Measurements from ENCODE around the gene MEF2D.

Gene MEF2D

DNA sequence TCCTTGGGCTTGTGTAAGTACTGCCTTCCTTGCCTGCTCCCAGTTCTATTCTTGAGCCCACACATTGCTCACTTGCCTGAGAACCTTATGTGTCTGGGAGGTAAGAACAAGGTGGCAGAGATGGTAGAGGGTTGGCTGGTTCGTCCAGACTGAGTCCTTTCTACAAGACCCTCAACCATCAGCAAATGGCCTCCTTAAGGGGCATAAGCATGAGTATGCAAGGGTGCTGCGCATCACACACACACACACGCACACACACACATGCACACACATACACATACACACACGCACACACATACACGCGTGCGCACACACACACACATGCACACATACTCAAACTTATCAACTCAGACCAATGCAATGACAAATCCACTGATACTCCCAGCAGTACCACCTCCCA is 74.6 kb downstream of the MEF2D start:
- no peak for DNase-seq (ENCODE audit: low spot score)

DNA sequence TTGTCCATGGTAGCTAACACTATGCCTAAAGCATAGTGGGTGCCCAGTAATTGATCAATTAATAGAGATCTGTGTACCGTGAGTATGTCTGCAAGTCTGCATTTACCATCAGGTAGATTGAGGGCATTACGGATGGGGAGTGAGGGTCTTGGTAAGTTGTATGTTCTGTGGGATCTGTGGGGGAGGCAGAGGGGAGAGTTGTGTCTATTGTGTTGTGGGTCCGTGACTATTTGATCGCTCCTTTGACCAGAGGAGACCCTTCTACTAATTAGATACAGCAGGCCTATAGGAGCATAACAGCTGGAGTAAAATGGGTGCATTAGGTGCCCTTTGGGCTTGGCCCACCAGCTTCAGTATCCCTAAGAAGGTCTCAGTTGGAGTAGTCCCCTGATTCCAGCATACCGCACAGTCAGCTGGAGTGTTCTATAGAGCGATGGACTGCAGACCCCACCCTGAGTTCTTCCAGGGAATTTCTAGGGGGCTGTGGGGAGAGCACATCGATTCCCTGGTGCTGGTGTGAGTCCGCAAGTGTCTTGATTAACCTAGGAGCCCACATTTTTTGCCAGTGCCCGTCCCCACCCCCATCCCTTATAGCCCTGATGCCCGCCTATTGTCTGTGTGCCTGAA is 75.7 kb downstream of the MEF2D start:
- no peak for DNase-seq (ENCODE audit: low spot score)

DNA sequence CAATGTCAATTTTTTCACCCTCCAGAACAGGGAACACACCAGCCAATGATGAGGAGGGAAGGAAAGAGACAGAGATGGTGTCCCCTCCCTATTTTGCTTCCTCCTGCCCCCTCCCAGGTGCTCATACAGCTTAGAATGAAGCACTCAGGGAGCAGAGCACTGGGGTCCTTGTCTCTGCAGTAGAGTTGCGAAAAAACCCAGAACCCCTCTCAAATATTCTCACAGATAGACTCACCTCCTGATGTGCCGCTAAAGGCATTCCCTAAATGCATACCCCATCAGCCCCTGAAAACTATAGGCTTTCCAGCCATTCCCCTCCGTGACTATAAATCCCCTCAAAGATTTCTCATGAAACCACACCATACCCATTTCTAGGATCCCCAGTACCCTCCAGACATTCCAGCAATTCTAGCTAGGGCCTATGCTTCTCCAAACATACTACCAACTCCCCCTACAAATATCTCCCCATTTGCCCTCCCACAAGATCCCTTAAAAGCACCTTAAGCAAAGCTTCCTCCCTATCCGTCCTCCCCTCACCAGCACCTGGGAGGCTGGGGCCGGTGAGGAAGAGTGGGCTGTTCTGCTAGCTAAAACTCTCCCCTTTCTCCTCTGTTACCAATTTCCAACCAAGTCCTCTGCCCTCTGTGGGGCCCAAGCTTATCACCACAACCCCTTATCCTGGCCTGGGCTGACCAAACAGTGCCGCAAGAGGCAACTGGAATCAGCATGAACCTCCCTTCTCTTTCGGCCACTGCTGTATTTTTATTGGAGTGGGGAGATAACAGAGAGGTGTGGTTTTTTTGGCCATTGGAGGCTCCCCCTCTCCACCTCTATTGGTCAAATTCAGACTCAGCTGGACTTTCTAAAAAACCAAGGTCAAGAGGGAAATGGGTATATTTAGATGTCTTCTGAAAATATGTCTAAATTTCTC is 76.9 kb downstream of the MEF2D start:
- no peak for DNase-seq (ENCODE audit: low spot score)

DNA sequence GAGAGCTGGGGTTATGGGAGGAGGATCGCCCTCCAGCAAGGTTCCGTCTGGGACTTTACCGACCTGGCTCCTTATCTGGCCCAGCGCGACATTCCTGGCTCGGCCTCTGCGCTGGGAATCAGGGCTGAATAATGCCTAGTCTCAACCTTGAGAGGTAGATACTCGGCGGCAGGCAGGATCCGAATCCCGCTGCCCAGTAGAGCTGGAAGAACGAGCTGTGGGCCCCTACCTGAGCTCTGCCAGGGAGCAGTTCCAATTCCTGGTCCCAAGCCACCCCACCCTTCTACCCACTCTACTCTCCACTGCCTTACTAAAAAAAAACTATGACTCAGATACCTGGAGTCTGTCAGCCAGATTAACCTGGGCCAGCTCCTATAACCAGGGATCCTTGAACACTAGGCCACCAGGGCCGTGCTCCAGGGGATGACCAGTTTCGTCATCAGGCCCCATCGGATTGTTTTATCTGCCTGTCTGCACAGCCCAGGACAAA is 77.9 kb downstream of the MEF2D start:
- no peak for DNase-seq (ENCODE audit: low spot score)

DNA sequence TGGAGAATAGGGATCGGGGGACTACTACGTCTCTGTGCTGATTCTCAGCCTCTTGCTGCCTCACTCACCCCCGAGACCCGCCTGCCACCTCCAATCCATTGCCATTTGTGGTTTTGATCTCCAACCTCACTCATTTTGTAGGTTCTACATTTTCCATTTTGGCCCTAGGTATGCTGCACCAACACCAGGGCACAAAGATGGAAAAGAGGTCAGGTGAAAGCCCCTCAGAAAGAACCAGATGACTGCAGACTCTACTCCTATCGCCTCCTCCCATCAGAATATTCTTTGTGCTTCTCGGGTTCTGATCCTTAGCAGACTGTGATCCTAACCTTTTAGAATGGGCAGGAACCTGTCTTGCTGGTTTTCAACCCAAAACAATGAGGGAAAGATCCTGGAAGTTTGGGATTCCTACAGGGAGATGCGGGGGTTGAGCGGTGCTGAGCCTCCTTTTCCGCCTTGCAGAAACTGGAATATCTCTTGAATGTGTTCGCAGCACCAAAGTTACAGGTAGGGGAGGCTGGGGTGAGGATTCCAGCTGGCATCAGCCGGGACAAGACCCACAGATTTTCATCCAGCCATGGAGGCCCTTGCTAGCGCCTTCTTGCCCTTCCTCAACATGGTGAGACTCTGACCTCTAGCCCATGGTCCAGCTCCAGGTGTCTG is 78.5 kb downstream of the MEF2D start:
- no peak for DNase-seq (ENCODE audit: low spot score)

DNA sequence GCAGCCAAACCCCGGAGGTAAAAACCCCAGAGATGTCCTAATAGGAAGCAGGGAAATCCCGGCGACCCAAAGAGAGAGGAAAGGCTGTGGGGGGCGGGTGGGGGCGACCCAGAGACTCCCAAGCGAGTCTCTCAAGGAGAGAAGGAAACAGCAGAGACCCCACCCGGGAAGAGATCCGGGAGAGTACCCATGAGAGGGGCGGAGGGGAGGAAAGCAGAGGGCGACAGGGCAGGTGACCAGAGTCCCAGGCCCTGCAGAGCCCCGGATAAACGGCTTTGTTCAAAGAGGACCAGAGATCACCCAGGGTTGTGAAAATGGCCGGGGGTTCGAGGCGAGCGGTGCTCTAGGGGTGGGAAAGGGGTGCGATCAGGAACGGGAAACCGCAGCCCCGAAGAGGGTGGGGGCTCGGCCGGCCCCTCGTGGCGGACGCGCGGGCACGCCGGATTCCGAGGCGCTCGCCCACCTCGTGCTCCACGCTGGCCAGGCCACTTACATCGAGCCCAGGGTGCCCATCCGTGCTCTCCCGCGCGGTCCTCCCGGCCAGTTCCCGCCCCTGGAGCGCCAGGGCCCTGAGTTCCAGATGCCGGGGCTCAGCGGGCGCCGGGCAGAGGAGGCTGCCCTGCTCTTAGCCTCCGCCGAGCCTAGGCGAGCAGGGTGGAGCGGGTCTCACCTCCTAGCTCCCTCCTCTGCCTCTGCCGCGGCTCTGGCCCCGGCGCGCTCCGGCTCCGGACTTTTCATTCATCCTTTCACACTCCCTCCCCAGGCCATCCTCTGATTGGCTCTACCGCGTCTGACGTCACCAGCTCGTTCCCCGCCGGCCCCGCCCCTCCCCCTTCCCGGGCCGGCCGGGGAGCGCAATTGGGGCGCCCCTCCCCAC is 79.3 kb downstream of the MEF2D start:
- DNase-seq (ENCODE audit: low spot score) = peak; percentile 25

DNA sequence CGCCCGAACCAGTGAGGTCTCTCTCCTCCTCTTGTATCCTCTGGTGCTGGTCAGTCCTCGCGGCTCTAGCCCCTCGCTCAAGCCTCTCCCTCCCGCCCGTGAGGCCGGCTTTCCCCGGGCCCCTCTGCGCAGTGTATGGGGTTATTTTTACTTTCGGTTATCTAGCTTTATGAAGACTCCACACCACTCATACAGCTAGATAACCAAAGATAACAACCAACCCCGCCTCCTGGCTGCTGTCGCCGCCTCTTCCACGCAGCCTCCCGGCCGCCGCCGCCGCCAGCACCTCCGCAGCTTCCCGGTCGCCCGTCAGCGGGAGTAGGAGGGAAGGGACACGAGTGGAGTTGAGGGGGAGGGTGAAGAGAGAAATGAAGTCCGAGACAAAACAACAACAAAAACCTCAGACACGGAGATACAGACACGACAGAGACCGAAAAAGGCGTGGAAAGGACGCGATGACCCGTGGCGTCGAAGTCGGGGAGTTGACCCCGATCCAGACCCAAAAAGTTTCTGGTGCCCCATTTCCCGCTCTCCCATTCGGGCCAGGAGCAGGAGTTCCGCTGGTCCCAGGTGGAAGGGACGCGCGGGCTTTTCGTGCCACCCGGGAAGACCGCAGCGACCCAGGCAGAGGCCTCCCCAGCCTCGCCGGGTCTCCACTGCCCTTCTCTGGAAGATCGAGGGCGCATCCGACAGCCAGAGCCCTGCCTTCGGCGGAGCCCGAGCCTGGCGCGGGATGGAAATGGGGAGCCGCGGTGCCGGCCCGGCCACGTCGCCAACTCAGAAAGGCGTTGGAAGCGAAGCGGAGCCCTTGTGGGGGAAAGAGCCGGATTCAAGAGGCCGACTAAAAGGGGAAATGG is 80.1 kb downstream of the MEF2D start:
- no peak for DNase-seq (ENCODE audit: low spot score)

DNA sequence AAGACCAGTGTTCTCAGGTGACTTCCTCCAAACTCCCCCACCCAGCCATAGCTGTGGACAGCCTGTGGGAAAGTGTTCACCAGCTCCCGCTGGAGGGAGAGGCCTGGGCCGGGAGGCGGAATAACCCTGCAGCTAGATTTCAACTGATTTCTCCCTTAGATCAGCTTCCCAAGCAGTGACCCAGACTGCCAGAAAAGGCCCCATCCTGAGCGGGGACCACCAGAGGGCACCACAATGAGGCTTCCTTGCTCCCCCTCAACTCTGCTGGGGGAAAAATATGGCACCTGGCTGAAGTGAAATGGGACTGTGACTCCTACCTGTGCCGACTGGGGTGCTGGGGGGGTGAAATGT is 80.7 kb downstream of the MEF2D start:
- DNase-seq (ENCODE audit: low spot score) = no peak

DNA sequence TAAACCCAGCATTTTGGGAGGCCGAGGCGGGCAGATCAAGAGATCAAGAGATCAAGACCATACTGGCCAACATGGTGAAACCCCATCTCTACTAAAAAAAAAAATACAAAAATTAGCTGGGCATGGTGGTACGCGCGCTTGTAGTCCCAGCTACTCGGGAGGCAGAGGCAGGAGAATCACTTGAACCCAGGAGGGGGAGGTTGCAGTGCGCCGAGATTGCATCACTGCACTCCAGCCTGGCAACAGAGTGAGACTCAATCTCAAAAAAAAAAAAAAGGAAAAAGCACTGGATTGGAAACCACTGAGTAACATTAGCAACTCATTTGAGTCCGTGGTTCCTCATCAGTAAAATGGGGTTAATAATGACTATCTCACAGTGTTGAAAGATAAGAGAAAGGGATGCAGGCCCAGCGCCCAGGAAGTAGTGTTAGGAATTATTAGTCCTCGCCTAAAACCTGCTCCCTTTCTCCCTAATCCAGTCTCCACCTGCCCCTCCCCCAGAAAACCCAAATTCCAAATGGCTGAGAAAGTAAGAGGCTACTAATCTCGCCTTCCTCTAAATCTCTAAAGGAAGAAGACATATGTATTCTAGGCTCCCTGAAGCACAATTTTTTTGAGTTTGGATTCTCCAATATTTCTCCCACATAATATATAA is 82.0 kb downstream of the MEF2D start:
- DNase-seq (ENCODE audit: low spot score) = no peak

DNA sequence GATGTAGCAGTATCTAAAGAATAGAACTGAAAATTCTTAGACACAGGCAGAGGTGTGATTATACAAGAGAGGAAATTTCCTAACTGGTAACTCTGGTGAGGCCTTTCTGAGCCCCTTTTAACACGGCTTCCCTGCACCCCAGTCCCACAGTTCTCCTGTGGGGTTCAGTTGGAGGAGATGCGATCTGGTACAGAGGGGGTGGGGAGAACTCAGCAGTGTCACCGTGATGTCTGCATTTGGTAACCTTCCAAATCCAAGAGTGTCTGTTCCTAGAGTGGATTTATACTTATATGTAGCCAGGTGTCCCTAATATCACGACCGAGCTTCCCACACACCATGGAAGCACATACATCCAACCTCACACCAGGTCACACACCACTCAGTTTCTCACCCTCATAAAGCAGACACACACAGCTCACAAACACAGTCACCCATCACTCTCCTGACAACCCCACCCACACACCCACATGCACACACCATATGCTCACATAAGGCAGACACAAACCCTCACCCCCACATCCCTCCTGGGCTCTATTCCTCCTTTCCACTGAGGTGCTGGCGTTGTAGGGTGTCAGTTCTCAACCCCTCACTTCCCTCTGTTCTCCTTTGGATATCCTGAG is 83.1 kb downstream of the MEF2D start:
- DNase-seq (ENCODE audit: low spot score) = no peak

DNA sequence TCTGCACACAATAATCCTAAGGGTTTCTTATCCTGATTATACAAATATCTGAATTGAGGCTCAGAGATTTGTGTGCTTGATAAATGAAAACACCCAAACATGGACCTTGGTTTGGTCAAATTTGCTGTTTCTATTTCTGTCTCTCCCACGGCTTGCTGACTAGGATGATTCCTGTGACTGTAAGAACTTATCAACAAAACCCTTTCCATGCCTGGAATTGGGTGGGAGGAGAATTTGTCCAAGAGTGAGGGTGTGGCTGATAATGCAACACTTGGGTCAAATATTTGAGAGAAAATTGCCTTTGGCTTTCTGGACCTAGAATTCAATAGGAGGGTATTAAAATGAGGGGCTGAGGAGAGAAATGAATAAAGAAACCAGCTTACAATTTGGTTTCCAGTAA is 83.6 kb downstream of the MEF2D start:
- no peak for DNase-seq (ENCODE audit: low spot score)

DNA sequence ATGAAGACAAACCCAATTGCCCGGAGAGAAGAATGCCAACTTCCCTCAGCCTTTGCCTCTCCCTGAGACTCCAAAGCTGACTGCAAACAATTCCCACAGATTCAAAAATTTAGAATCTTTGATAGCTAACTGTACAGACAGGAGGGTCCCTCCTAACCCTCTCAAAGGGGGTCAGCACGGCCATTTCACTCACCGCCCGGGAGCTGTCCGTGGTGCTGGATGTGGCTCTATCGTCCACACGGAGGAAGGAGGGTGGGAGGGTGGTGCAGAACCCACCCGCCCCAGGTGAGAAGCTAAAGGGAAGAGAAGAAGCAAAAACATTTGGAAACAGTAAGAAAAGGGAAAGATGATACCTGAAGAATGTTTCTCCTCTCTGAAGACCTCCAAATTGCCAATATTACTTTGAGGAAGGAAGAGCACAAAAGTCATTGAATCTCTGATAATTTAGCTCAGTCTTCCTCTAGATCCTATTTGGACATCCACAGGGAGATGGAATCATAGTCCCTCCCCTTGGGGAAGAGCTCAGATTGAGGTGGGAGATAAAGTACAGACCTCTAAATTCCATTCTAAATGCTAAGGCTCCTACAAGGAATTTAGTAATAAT is 86.0 kb downstream of the MEF2D start:
- DNase-seq (ENCODE audit: low spot score) = no peak

Measured in kidney capillary endothelial cell (primary cell).